B cell (primary cell): ENCODE data around the gene SLC9A5. TPM values are rescaled to one million over a fixed set of nuclear protein-coding genes. Genes with fewer than 3 reads are reported as not detected.

Experiments used
- ATAC-seq: fragments of 200-7000 bp; cut with Tn5 transposase; one replicate; pipeline ENCODE4 v1.10.0; 2021; ENCODE audit warnings: low read depth, mild to moderate bottlenecking, moderate number of reproducible peaks, moderate library complexity
- CTCF ChIA-PET: fragments of 350-600 bp; sonication (Branson Sonifier 250); formaldehyde crosslinking; loops from one replicate; lab custom pipeline; 2021; ENCODE audit warnings: antibody characterized with exemption, inconsistent platforms; lab: Charles Lee
- POLR2A ChIA-PET: fragments of 350-600 bp; sonication (Branson Sonifier 250); formaldehyde crosslinking; loops from one replicate; lab custom pipeline; 2021; ENCODE audit warnings: antibody characterized with exemption; lab: Charles Lee
- DNase-seq: peaks from one replicate; pipeline ENCODE4 v3.0.0; 2013
- H2AFZ ChIP-seq: 2 replicates; pipeline ENCODE4 v1.6.1; 2012; ENCODE audit warnings: mild to moderate bottlenecking, low read depth, low read length; ENCODE audit not compliant: insufficient read depth, poor library complexity, severe bottlenecking
- H3K27ac ChIP-seq, 2 donors: 1 replicate in 1 of 2; 2 replicates in 1 of 2; pipeline ENCODE4 v1.5.1; 2012 to 2013; ENCODE audit warnings: low read length in 2 of 2, mild to moderate bottlenecking in 2 of 2, moderate library complexity in 1 of 2
- H3K27me3 ChIP-seq, 4 experiments: fragments of 200-600 bp in 1 of 4; sonication (generic) in 1 of 4; replicated peaks in 1 of 4; 1 replicate in 2 of 4; 2 replicates in 2 of 4; pipeline versions ENCODE4 v1.6.1 to v1.7.0; 2013 to 2016; ENCODE audit warnings: low read length in 3 of 4, mild to moderate bottlenecking in 2 of 4, mixed read lengths in 1 of 4, moderate library complexity in 1 of 4; ENCODE audit not compliant: insufficient read depth in 4 of 4, control insufficient read depth in 3 of 4; ENCODE audit errors: control extremely low read depth in 1 of 4
- H3K36me3 ChIP-seq, 2 experiments: replicated peaks in 1 of 2; 1 replicate in 1 of 2; 2 replicates in 1 of 2; pipeline versions ENCODE4 v1.6.1 to v1.7.1; 2013; ENCODE audit warnings: low read length in 1 of 2; ENCODE audit not compliant: insufficient read depth in 2 of 2, control insufficient read depth in 1 of 2; ENCODE audit errors: control extremely low read depth in 1 of 2, extremely low read depth in 1 of 2
- H3K4me1 ChIP-seq, 2 donors: fragments of 200-600 bp in 1 of 2; sonication (generic) in 1 of 2; 1 replicate in 1 of 2; 2 replicates in 1 of 2; pipeline versions ENCODE4 v1.5.1 to v1.6.1; 2013 to 2017; ENCODE audit warnings: low read length in 2 of 2; ENCODE audit not compliant: control insufficient read depth in 2 of 2, insufficient read depth in 2 of 2
- H3K4me2 ChIP-seq: replicated peaks from 2 replicates; pipeline ENCODE3; 2012; ENCODE audit warnings: mild to moderate bottlenecking, low read depth, low read length; ENCODE audit not compliant: poor library complexity, severe bottlenecking
- H3K4me3 ChIP-seq, 5 experiments: fragments of 200-600 bp in 1 of 5; sonication (generic) in 1 of 5; 1 replicate in 3 of 5; 2 replicates in 2 of 5; pipeline versions ENCODE4 v1.5.1 to v1.7.0; 2011 to 2016; ENCODE audit warnings: low read length in 4 of 5, mild to moderate bottlenecking in 4 of 5, low read depth in 2 of 5, control low read depth in 1 of 5, moderate library complexity in 1 of 5; ENCODE audit not compliant: insufficient read depth in 1 of 5; ENCODE audit errors: control extremely low read depth in 1 of 5, extremely low read depth in 1 of 5
- H3K79me2 ChIP-seq: fragments of 200-600 bp; sonication (generic); one replicate; pipeline ENCODE4 v1.6.0; 2016; ENCODE audit warnings: low read length; ENCODE audit not compliant: control insufficient read depth, insufficient read depth
- H3K9ac ChIP-seq: fragments of 200-600 bp; sonication (generic); 2 replicates; pipeline ENCODE4 v1.6.1; 2017; ENCODE audit warnings: mild to moderate bottlenecking, low read length, moderate library complexity
- H3K9me3 ChIP-seq, 3 donors: one replicate each; pipeline versions ENCODE4 v1.6.1 to v1.7.1; 2013; ENCODE audit warnings: low read length in 2 of 3; ENCODE audit not compliant: control insufficient read depth in 2 of 3, insufficient read depth in 1 of 3; ENCODE audit errors: control extremely low read depth in 1 of 3
- H4K20me1 ChIP-seq: 2 replicates; pipeline ENCODE4 v1.6.0; 2012; ENCODE audit warnings: mild to moderate bottlenecking, low read length; ENCODE audit not compliant: insufficient read depth, control insufficient read depth, poor library complexity, severe bottlenecking
- H3K27ac Mint-ChIP-seq: one replicate; pipeline ENCODE4 v1.8.0; 2021; ENCODE audit warnings: mixed read lengths
- H3K27me3 Mint-ChIP-seq: one replicate; pipeline ENCODE4 v1.8.0; 2021; ENCODE audit warnings: mixed read lengths
- H3K4me1 Mint-ChIP-seq: one replicate; pipeline ENCODE4 v1.8.0; 2021; ENCODE audit warnings: mixed read lengths
- H3K4me3 Mint-ChIP-seq: one replicate; pipeline ENCODE4 v1.8.0; 2021; ENCODE audit warnings: mixed read lengths
- H3K9me3 Mint-ChIP-seq: one replicate; pipeline ENCODE4 v1.8.0; 2022; ENCODE audit warnings: mixed read lengths; ENCODE audit not compliant: insufficient read depth
- CTCF ChIP-seq: fragments of 200-600 bp; IDR thresholded peaks from one replicate; pipeline ENCODE4 v1.8.0; 2022; ENCODE audit warnings: antibody characterized with exemption, mild to moderate bottlenecking
- EZH2 ChIP-seq: IDR thresholded peaks from 2 replicates; pipeline ENCODE4 v1.6.1; 2012; ENCODE audit warnings: borderline replicate concordance, low read depth, mild to moderate bottlenecking, moderate library complexity, low read length; ENCODE audit not compliant: insufficient read depth, poor library complexity, severe bottlenecking
- WGBS: methylation state at CpG from one replicate; pipeline ENCODE4 v1.1.5; 2013; ENCODE audit warnings: missing lambda C conversion rate; ENCODE audit not compliant: insufficient coverage; 5-methylcytosine and 5-hydroxymethylcytosine counted together
- intact Hi-C: fragments of 100-400 bp; cut with micrococcal nuclease; formaldehyde crosslinking; loops from one replicate; pipeline ENCODE4 v1.10.0; 2022
- polyA plus RNA-seq: library from polyadenylated mRNA; depleted of rRNA; stranded (reverse); fragments of >200 nt; gene quantifications from 2 replicates; pipeline ENCODE4 v1.2.3, GENCODE V29; 2012
- total RNA-seq, 2 donors: library from RNA; stranded (reverse); fragments of 120-200 nt in 1 of 2; gene quantifications; 1 replicate in 1 of 2; 2 replicates in 1 of 2; pipeline versions ENCODE4 v1.2.3 to v1.2.4, GENCODE V29; 2013 to 2022

The SLC9A5 gene
- total and polyA plus RNA-seq, 2 donors (not counting 1 experiment from before 2014, with no cell fraction given), result 1.7 TPM

GRCh38 chr16:67310561-67310960 is 61.8 kb downstream of the SLC9A5 start:
- Histone ChIP-seq H3K36me3 (no peaks in the 10 kb centered on the region), H3K27me3 (no peaks in the 10 kb centered on the region), H3K27ac (no peak overlapping the region), H3K4me2 (no peak overlapping the region), H3K9ac (no peak overlapping the region), H3K4me1 (peaks cover 6 to 9% of the 10 kb centered on the region in 2 donors), H3K4me3 (no peak overlapping the region), H3K79me2 (no peaks in the 10 kb centered on the region), H3K9me3 (no peaks in the 10 kb centered on the region), H2AFZ (no peak overlapping the region), H4K20me1 (no peaks in the 10 kb centered on the region)
- Mint-ChIP-seq H3K4me3 (no peak overlapping the region), H3K27me3 (no peaks in the 10 kb centered on the region), H3K4me1 (peaks cover 5% of the 10 kb centered on the region), H3K9me3 (no peaks in the 10 kb centered on the region), H3K27ac (no peak overlapping the region)
- no peak for TF ChIP-seq EZH2
- DNase-seq (no peak), ATAC-seq (no peak)
- intact Hi-C loops, result no loop called here
- 98% methylated on average over 3 of the region's 3 CpGs for WGBS
- POLR2A ChIA-PET, result no interaction called here
- CTCF ChIA-PET, result no interaction called here

DNA sequence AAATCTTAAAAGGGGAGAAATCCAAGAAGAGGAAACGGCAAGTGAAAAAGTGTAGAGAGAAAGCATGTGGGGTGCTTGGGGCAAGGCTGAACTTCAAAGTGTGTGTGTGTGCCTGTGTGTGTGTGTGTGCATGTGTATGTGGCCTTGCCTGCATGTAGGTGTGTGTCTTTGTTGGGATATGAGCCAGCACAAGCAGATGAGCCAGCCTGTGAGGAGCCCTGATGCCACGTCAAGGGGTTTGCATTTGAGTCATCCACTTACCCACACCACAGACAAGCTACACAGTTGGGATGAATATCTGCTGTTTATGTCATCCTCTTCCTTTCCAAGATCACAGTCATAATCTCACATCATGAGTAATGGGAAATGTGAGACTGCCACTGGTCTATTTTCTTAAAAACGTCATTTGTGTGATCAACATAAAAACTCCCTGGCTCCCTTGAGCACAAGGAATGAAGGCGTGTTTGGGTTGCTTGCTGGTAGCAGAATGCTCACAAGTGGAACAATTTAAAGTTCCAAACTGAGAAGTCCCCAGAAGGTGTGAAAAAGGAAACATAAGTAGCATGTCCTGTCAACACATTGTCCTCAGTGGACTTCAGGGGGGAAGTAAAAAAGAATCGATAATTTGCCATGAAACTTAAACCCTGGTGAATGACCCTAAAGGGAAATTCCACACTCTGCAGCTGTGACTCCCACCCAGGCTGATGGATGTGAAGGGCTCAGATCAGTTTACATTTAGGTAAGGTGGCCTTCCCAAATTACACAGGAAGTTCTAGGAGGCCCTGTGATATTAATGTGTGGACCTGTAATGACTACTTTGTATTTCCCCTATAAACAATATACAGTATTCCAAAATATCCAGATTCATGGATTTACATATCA is 63.1 kb downstream of the SLC9A5 start:
- peaks cover 6% of the 10 kb centered on the region for H3K27me3 Mint-ChIP-seq
- no peak overlapping the region for H3K27ac ChIP-seq

More for the DNA sequence above, 63.1 kb downstream of the SLC9A5 start:
- no peak overlapping the region for H3K9ac ChIP-seq
- no peaks in the 10 kb centered on the region for H3K27me3 ChIP-seq
- no peak overlapping the region for H3K4me3 ChIP-seq
- H3K9me3 ChIP-seq, result no peaks in the 10 kb centered on the region
- WGBS, result 70% methylated on average over 2 of the region's 5 CpGs
- H3K4me2 ChIP-seq, result no peak overlapping the region
- H3K9me3 Mint-ChIP-seq, result no peaks in the 10 kb centered on the region
- peaks cover 5% of the 10 kb centered on the region for H3K4me1 Mint-ChIP-seq
- no peak for TF ChIP-seq EZH2
- TF ChIP-seq CTCF, result no peak
- H3K36me3 ChIP-seq, result no peaks in the 10 kb centered on the region
- POLR2A ChIA-PET, result no interaction called here
- H4K20me1 ChIP-seq, result no peaks in the 10 kb centered on the region
- H3K4me3 Mint-ChIP-seq, result no peak overlapping the region
- CTCF ChIA-PET, result interaction anchor here (1.6 kb wide), 1 partner anchor 13 kb away, joined by 9 read pairs; no protein-coding TSS in a partner anchor
- intact Hi-C loops, result no loop called here
- no peak overlapping the region for H2AFZ ChIP-seq
- H3K4me1 ChIP-seq, result peaks cover 6 to 9% of the 10 kb centered on the region in 2 donors
- DNase-seq (no peak), ATAC-seq (no peak)
- H3K27ac Mint-ChIP-seq, result no peak overlapping the region
- no peaks in the 10 kb centered on the region for H3K79me2 ChIP-seq
